Amniotic epithelial cell (primary cell): Measurements from ENCODE around the gene WDR70.

ENCODE experiments used
- DNase-seq: peaks from one replicate; pipeline ENCODE4 v3.0.0-alpha.2; 2010; ENCODE audit warnings: low read depth

Gene WDR70

GRCh38 chr5:37723162-37723961, 344.2 kb downstream of the WDR70 start:
- DNase-seq: peak; percentile 42

- DNase-seq: no peak
Observed at GRCh38 chr5:37724395-37725125, 345.4 kb downstream of the WDR70 start.

DNA sequence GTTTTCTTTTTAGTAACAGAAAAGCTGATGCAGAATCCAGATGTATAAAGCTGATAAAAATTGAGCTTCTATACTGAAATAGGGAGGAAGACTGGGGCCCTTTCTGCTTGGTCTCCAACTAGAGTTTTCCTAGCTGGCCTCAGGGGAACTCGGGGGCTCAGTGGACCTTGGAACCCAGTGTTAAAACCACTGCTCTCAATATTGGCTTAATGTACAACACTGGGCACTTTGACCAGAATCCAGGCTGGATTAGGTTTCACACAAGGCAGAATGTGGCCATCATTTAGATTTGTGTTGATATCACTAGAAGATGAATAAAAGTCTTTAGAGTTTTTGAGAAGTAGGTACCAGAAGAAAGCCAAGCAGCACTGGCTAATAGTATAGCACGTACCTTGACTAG, 346.1 kb downstream of the WDR70 start:
- DNase-seq: no peak

DNA sequence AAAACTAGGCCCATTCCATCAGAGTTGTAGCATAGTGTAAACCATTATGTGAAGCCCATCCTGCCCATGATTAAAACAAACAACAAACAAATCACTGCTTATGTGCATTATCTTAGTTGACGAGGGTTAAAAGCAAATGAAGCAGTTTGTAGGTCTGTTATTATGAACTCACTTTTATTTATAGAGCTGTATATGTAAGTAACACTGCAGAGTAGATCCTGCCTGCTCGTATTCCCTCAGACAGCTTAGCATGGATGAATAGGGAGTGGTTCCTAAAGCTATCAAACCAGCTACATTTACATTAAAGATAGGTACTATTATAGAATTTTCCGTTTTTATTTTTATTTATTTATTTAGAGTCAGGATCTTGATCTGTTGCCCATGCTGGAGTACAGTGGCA, 348.1 kb downstream of the WDR70 start:
- DNase-seq: no peak

- DNase-seq: no peak
Observed at GRCh38 chr5:37730896-37731455, 351.9 kb downstream of the WDR70 start.

- DNase-seq: no peak
Observed at GRCh38 chr5:37734114-37734513, 355.0 kb downstream of the WDR70 start.

DNA sequence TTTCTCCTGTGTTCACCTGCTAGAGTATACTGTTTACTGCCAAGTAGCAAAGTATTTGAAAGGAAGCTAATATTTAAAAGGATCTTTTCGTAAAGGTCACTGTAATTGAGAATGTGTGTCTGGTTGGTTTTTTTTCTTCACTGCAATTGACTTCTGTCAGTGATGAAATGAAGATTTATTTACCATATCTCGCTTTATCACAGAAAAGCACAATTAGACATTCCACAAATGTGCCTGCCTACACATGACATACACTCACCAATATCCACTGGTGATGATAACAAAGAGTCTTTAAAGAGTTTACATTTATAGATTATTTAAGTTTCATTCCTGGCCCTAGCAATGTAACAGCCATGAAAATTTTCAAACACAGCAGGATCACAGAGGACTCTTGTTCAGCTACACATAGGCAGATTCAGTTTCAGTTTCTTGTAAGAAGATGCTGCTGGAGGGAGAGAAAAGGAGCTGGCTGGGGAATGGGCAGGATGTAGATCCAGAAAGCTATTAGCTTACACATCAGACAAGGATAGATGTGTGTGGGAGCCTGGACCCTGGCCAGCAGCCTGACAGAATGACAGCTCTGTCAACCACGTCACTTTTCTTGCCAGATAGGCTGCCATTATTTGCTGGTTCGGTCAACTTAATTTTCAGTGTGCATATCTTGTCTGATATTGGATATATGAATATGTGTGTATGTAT, 356.7 kb downstream of the WDR70 start:
- DNase-seq: no peak

DNA sequence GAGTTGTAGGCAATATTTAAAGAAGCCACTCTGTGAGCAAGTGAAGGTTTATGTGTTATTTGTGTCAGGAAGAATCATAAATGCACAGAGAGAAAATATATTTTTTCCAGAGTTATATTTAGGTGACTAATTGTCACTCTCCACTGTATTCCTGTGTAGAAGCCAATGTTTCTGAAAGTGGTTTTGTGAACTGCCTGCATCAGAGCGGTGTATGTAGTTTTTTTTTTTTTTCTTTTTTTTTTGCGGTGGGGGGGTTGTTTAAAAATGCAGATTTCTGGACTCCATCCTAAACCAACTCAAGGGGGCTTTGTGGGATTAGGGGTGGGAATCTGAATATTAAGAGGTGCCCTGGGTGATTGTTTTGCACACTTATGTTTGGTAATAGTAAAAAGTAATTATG, 357.3 kb downstream of the WDR70 start:
- DNase-seq: no peak

DNA sequence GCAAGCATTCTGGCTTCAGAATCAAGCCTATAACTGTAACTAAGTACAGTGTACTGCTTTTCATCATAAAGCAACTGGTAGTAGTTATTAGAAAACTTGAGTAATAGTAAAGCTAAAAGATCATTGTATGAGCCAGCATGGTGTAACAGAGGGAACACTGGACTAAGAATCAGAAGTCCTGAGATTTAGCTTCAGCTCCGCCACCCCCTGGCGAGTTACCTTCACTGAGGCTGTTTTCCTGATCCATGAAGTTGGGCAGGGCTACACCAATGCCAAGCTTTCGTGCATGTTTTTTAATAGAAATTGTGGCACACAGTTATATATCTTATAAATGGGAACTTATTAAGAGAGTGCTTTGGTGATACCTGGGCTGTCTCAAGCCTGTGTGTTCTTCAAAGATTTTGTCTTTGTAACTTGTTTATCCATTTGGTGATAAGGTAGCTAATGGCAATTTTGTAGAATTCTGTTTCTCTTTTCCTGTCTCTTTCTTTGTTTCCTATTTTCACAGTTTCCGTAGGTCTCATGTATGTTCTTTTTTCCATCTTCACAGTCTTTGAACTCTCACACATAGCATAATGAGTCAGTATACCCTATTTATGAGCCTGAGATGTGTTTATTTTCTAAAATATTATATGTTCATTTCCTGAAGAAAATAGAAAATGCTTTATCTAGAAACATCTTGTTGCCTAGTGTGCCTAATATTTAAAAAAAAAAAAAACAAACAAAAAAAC, 358.4 kb downstream of the WDR70 start:
- no peak for DNase-seq

DNA sequence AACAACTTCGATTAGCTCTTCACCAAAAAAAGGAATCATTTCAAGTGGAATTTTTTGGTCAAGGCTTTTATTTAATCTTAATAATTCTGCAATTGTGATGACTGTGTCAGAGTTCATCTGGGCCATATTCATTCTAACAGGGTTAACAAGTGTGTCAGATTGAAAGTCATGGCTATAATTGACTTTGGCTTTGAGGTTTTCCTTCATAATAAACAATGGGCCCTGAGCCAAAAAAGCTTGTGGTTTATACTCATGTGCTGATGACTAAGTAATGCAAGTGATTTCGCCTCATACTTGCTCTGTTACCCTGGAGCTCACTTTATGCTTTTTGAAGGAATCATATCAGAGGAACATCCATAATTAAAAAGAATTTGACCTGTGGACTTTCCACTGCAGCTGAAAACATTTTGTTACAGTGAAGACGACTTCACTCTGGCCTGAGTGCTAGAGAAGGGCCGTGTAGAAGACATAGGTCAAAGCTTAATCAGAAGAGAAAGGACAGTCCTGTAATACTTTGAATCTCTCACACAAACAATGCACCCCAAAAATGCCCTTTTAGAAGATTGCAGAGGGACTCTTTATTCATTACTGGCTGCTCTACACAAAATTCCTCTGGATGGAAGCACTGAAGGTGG, 359.1 kb downstream of the WDR70 start:
- DNase-seq: peak; percentile 98

GRCh38 chr5:37738865-37739488, 359.9 kb downstream of the WDR70 start:
- no peak for DNase-seq

DNA sequence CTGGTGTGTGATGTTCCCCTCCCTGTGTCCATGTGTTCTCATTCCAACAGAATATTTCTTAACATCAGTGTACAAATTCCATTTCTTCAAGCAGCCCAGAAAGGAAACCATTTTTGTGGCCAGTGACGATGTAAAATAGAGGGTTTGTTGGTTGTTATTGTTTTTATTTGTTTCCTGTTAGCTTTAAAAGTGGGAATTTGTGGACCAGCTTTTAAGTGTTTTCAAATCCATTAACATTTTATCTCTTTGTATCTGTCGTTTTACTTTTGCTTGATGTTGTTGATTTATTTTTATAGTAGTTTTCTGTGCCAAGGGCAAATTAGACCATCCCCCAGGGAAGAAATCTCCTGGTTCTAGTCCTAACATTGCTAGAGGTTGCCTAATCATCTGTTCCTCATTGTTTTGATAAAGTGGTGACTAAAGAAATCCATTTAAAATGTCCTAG, 360.7 kb downstream of the WDR70 start:
- DNase-seq: peak; percentile 84

GRCh38 chr5:37740331-37741066, 361.4 kb downstream of the WDR70 start:
- peak; percentile 77 for DNase-seq

DNA sequence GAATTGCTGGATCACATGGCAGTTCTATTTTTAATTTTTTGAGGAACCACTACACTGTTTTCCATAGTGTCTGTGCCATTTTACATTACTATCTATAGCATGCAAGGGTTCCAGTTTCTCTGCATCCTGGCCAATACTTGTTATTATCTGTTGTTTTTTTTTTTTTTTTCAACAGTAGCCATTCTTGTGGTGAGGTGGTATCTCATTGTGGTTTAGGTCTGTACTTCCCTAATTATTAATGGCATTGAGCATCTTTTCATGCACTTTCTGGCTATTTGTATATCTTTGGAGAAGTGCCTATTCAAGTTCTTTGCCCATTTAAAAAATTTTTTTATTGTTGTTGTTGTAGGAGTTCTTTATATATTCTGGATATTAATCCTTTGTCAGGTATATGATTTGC, 363.0 kb downstream of the WDR70 start:
- DNase-seq: peak; percentile 59

- DNase-seq: peak; percentile 37
Observed at GRCh38 chr5:37751227-37751626, 372.1 kb downstream of the WDR70 start.

- DNase-seq: no peak
Observed at GRCh38 chr5:37754976-37755375, 375.9 kb downstream of the WDR70 start.

- DNase-seq: no peak
Observed at GRCh38 chr5:37755581-37755980, 376.5 kb downstream of the WDR70 start.

DNA sequence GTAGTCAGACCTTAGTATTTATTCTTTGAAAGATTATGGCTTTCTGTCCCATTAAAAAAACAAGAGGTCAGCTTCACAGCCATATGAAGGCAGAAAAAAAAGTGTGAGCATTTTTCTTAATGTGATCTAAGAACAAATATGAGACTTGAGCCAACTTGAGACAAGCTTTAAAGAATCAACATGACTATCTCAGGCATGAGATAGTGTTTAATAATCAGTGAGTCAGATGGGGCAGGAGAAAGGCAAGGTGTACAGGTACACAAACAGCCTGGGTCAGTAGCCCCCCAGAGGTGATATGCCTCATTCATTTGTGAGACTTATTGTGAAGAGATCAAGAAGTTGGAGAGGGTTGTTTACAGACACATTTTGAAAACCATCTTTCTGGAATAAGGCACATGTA, 377.1 kb downstream of the WDR70 start:
- no peak for DNase-seq

- no peak for DNase-seq
Observed at GRCh38 chr5:37757980-37758582, 379.0 kb downstream of the WDR70 start.

GRCh38 chr5:37767251-37767650, 388.1 kb downstream of the WDR70 start:
- DNase-seq: no peak
